Activated CD8-positive, alpha-beta memory T cell treated with anti-CD3 and anti-CD28 coated beads, Interleukin-2, amount 50 U/mL, for 48 hours (primary cell): ENCODE measurements around the gene SLC27A1.

Experiments
- DNase-seq: peaks from one replicate; pipeline ENCODE4 v3.0.0-alpha.2; 2020

Gene SLC27A1

DNA sequence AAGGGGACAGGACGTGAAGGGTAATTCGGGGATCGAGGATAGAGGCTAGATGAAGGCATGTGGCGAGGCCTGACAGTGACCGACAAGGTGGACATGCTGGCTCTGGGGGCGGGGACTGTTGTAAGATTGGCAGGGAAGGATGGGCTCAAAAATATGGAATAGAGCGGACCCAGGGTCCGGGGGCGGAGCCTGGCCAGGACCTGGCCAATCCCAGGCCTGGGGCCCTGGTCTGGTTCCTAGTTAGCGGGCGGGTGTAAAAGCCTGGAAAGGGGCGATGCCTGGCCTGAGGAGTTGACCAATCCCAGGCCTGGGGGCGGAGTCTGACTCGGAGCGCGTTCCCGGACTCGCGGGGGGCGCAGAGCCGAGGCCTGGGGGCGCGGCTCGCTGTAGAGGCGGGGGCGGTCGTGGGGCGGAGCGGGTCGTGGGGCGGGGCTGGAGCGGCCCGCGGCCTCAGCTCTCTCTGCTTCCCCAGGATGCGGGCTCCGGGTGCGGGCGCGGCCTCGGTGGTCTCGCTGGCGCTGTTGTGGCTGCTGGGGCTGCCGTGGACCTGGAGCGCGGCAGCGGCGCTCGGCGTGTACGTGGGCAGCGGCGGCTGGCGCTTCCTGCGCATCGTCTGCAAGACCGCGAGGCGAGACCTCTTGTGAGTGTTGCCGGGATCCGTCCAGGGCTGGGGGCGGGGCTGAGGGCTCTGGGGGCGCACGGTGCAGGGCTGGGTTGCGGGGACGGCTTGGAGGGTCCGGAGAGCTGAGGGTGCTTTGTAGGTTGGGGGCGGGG, at the start of gene SLC27A1:
Gene SLC27A1, plus strand, starts transcription at position 457 of the 774 bp plus-strand sequence. Its CDS starts 17 bp downstream, at position 474.
- DNase-seq, result peak; percentile 93

DNA sequence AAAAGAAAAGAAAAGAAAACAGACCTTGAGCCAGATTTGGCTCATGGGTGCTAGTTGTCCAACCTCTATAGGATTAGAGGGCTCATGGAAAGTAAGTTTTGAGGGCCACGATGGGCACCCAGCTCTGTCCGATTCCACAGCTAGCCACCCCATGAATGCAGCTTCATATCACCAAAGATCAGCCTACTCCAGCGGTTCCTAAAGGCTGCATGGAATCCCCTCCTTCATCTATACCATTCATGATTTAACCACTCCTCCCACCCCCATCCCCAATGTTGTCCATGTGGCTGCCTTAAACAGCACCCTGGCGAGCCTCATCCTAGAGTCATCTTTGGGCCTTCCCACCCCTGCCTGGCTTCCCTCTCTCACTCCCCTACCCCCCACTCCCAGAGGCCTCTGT, 48.4 kb upstream of the SLC27A1 start:
- DNase-seq, result no peak

GRCh38 chr19:17423429-17424208, 46.7 kb upstream of the SLC27A1 start:
- DNase-seq, result no peak

DNA sequence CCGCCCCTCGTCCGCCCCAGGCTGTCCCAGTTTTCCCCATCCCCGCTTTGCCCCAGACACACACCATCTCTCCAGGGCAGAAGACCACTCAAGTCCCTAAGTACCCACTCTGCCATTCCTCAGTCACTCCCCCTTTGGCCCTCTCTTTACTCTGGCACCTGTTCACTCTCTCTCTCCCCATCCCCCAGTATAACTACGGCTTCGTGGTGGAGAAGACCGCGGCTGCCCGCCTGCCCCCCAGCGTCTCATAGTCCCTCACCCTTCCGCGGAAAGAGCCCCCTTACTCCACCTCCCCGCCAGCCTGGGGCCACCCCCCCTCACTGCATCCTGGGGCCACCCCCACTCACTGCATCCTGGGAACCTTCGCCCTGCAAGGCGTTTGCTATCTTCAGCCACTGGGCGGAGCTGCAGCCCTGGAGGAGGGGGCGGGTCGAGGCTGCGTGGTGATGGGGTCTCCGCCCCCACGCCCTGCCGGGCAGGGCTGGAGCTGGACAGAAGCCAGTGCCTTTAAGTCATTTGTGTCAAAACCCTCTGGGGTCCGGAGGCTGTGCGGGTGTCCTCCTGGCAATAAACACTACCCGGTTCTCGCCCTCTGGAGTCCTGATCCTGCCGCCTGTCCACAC, 45.5 kb upstream of the SLC27A1 start:
- peak; percentile 68 for DNase-seq

GRCh38 chr19:17429641-17430113, 40.6 kb upstream of the SLC27A1 start:
- no peak for DNase-seq

- DNase-seq, result no peak
These were observed 38.9 kb upstream of the SLC27A1 start for GRCh38 chr19:17431417-17431816.

DNA sequence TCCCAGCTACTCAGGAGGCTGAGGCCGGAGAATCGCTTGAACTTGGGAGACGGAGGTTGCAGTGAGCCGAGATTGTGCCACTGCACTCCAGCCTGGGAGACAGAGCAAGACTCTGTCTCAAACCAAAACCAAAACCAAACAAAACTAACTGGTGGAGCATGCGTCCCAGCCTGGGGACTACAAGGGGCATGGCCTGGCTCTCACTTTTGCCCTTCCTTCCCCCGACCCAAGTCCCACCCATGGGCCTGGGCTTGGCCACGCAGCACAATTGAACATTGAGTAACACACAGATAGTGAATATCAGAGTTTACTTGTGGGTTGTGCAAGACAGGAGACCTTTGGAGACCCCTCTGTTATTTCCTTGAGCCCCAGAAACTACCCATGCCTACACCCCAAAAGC, 35.1 kb upstream of the SLC27A1 start:
- no peak for DNase-seq

DNA sequence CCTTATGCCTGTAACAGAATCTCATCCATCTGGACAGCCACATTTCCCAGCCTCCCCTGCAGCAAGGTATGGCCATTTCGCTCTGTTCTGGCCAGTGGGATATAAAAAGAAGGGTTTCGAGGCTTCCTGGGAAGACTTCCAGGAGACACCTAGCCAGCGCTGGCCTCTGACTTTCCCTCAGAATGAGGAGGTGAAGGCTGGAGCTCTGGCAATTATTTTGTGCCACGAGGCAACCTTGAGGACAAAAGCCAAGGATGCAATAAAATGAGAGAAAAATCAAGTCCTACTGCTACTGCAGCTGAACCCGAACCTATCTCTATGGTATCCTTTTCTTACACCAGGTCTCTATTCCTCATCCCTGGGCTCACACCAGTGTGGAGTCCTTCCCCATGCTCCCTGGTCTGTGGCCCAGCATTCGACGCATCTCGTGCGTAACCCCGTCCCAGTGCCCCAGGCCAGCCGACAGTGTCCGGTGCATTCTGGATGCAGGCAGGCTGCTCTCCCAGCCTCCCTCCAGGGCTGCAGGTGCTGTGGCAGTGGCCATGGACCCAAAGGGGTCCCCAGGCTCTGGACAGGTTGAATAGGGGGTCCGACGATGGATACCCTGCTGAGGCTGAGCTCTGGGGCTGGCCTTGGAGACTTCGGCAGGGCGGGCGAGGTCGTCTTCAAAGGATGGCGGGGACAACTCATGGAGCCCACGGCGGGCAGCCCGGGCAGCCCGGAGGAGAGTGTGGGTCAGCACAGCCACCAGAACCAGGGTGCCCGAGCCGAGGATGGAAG, 34.0 kb upstream of the SLC27A1 start:
- DNase-seq, result no peak

- no peak for DNase-seq
These were observed 33.5 kb upstream of the SLC27A1 start for GRCh38 chr19:17436874-17437267.

DNA sequence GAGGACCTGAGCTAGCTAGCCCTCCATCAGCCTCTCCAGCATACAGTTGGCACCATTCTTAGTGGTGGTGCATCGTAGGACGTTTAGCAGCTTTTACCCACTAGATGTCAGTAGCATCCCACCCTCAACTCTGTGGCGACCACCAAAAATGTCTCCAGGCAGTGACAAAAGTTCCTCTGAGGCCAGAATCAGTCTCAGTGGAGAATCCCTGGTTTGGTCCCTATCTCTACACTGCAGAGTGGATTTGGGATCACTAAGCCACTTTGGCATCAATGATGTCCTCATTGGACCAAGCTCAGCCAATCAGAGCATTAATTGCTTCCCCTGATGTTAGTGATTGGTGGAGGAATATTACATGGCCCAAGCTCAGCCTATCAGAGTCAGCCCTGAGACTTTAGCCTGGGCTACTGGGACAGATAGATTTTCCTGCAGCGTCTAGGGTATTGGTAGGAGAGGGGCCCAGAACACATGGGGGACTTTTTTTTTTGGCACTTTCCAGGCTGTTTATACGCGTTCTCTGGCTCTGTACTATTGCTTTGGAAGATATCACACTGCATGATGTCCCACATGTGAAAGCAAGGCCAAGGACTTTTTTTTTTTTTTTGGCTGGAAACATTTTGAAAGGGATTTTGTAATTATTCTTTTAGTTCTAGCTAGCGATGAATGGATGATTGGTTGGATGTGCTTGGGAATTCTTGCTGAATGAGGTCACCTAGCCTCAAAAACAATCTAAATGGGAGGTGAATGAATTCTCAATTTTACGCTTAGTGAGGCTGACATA, 28.9 kb upstream of the SLC27A1 start:
- DNase-seq, result no peak

DNA sequence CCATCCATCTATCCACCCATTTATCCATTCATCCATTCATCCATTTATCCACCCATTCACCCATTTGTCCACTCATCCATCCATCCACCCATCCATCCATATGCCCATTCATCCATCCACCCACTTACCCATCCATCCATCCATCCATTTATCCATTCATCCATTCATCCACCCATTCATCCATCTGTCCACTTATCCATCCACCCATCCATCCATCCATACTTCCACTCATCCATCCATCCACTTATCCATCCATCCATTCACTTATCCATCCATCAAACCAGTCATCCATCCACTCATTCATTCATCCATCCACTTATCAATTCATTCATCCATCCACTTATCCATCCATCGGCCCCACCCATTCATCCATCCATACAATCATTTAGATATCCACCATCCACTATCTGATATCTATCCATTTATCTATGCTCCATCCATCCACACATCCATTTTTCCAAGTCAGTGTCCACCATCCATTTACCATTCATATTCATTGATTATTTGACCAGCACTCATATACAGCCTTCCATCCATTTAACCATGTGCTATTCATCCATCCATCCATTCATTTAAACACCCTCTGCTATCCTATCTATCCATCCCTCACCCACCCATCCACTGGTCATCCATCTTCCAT, 24.7 kb upstream of the SLC27A1 start:
- no peak for DNase-seq

DNA sequence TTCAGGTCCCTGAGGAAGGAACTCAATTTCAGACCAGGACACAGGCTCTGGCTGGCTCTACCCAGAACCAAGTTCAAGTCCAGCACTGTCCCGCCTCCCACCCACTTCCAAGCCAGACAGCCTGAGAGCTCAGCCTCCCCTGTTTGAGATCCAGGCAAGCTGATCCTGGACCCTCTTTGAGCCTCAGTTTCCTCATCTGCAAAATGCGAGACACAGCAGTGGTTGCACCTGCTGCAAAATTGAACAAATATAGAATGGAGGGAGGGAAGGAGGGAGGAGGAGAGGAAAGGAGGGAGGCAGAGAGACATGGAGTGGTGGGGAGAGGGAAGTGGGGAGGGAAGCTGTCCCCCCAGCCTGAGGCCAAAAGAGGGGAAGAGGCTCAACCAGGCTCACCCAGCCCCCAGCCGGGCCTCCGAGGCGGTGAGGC, 22.6 kb upstream of the SLC27A1 start:
- DNase-seq, result no peak

DNA sequence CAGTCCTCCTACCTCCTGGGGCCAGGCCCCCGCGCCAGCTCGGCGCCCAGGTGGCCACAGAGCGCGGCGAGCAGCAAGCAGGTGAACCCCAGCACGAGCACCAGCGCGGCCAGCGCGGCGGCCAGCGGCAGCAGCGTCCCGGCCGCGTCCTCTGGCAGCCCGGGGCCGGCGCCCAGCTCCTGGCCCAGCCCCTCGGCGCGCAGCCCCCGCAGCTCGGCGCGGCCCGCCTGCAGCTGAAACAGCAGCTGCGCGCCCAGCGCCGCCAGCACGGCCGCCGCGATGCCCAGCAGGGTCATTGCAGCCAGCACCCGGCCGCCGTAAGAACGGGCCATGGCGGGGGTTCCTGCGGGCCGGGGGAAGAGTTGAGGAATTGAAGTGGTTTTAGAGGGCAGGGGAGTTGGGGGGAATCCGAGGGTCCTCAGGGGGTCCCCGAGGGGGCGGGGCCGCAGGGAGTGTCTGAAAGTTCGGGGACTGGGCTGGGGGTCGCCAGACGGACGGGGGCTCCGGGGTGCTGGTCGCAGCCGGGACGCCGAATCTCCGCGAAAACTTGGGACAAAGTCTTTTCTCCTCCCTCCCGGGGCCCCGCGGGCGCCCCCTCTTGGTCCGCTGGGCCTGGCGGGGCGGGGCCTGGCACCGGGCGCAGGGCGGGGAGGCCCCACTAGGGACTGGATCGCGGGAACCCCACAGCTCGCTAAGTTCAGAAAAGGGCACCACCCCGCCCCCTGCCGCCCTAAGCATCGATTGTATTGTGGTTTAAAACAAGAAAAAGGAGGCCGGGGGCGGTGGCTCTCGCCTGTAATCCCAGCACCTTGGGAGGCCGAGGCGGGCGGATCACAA, 22.0 kb upstream of the SLC27A1 start, which contains the start of gene TMEM221:
Gene TMEM221, minus strand, starts transcription at position 538 of the 837 bp plus-strand sequence. Its CDS starts 206 bp downstream, at position 332.
- DNase-seq, result peak; percentile 80

DNA sequence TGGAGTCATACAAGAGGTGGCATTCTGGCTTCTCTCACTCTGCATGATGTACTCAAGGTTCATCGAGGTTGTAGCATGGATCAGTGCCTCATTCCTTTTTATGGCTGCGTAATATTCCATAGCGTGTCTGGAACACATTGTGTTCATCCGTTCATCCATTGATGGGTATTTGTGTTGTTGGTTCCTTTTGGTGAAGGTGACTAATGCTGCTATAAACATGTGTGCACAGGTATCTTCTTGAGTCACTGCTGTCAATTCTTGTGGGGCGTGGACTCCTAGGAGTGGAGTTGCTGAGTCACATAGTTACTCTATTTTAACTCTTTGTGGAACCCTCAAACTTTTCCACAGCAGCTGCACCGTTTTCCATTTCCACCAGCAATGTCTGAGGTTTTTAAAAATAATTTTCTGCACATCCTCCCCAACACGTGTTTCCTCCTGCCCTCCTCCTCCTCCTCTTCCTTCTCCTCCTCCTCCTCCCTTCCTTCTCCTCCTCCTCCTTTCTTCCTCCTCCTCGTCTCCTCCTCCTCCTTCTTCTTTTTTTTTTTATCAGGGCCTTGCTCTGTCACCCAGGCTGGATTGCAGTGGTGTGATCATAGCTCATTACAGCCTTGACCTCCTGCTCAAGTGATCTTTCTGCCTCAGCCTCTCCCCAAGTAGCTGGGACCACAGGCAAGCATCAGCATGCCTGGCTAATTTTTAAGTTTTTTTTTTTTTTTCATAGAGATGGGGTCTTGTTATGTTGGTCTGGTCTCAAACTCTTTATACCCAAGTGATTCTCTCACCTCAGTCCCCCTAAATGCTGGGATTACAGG, 19.9 kb upstream of the SLC27A1 start:
- no peak for DNase-seq

DNA sequence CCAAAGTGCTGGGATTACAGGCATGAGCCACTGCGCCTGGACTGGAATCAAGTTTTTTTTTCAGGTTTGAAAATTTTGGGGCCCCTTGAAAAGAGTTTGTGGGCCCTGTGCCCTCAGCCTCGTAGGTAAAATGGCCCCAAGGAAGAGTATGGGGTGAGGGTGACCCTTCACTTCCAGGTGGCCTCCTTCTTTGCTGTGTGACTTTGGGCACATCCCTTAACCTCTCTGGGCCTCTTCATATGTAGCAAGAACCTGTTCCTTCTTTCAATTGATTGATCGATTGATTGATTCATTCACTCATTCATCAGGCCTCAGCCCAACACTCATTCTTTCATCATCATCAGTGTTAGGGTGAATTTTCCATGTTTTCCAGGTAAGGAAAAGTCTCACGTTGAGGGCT, 18.5 kb upstream of the SLC27A1 start:
- no peak for DNase-seq

DNA sequence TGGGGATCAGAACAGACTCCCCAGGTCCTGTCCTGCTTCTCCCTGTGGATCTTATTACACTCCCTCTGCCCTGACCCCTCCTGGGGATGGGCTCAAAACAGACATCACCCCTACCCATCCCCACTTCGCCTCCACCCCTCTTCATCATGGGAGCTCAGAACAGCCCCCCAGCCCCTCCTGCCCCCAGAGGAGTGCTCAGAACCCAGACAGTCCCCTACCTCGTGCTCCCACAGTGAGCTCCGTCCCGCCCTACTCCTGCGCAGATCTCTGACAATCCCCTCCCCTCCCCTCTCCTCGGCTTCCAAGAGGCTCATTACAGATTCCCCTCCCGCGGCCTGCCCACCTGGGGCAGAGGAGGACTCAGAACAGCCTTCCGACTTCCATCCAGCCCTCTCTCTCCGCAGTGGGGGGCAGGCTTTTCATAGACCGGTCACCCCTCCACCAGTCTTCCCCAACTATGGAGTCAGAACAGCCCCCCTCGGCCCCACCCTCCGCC, 15.7 kb upstream of the SLC27A1 start:
- no peak for DNase-seq

GRCh38 chr19:17455308-17456123, 14.8 kb upstream of the SLC27A1 start:
- DNase-seq, result no peak

DNA sequence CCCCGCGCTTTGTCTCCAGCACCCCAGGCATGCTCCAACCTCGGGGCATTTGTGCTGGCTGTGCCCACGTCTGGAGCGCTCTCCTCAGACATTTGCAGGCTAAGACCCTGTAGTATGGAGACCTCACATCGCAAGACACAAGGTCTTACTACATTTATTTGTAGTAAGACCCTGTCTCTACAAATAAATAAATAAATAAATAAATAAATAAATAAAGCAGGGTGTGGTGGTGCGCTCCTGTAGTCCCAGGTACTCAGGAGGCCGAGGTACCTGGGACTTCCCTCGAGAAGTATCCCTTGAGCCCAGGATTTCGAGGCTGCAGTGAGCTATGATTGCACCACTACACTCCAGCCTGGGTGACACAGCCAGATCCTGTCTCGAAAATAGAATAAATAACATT, 14.2 kb upstream of the SLC27A1 start:
- no peak for DNase-seq
